Activated B cell treated with CpG ODN at 0.5 μM for 24 hours (primary cell): ENCODE data around the gene RDM1. TPM values are rescaled to one million over a fixed set of nuclear protein-coding genes. Genes with fewer than 3 reads are reported as not detected.

Experiments used
- ATAC-seq: fragments of 200-7000 bp; cut with Tn5 transposase; one replicate; pipeline ENCODE4 v1.10.0; 2021; ENCODE audit warnings: low read depth, mild to moderate bottlenecking, moderate library complexity
- CTCF ChIA-PET: fragments of 350-600 bp; sonication (Branson Sonifier 250); formaldehyde crosslinking; loops from one replicate; lab custom pipeline; 2021; ENCODE audit warnings: antibody characterized with exemption; lab: Charles Lee
- POLR2A ChIA-PET: fragments of 350-600 bp; sonication (Branson Sonifier 250); formaldehyde crosslinking; loops from one replicate; lab custom pipeline; 2021; ENCODE audit warnings: antibody characterized with exemption; lab: Charles Lee
- DNase-seq: peaks from one replicate; pipeline ENCODE4 v3.0.0; 2022
- H3K27ac Mint-ChIP-seq: one replicate; pipeline ENCODE4 v1.8.0; 2020; ENCODE audit warnings: mixed read lengths
- H3K27me3 Mint-ChIP-seq: one replicate; pipeline ENCODE4 v1.8.0; 2021; ENCODE audit warnings: mixed read lengths
- H3K36me3 Mint-ChIP-seq: one replicate; pipeline ENCODE4 v1.8.0; 2021; ENCODE audit warnings: low read depth, mixed read lengths
- H3K4me1 Mint-ChIP-seq: one replicate; pipeline ENCODE4 v1.8.0; 2021; ENCODE audit warnings: mixed read lengths
- H3K4me3 Mint-ChIP-seq: one replicate; pipeline ENCODE4 v1.8.0; 2020; ENCODE audit warnings: mild to moderate bottlenecking, mixed read lengths
- H3K9me3 Mint-ChIP-seq: one replicate; pipeline ENCODE4 v1.8.0; 2020; ENCODE audit warnings: mixed read lengths
- intact Hi-C: fragments of 100-400 bp; cut with micrococcal nuclease; formaldehyde crosslinking; loops from one replicate; pipeline ENCODE4 v1.15.1; 2024
- total RNA-seq: library from RNA; stranded (reverse); gene quantifications from 2 replicates; pipeline ENCODE4 v1.2.3, GENCODE V29; 2022
- TF ChIP-seq, protein P1 (sequence below): fragments of 200-600 bp; IDR thresholded peaks from one replicate; pipeline ENCODE4 v1.8.0; 2022; ENCODE audit warnings: antibody characterized with exemption, mild to moderate bottlenecking

RDM1 gene
- total RNA-seq, 1 donor from 2014 or later = not detected

DNA sequence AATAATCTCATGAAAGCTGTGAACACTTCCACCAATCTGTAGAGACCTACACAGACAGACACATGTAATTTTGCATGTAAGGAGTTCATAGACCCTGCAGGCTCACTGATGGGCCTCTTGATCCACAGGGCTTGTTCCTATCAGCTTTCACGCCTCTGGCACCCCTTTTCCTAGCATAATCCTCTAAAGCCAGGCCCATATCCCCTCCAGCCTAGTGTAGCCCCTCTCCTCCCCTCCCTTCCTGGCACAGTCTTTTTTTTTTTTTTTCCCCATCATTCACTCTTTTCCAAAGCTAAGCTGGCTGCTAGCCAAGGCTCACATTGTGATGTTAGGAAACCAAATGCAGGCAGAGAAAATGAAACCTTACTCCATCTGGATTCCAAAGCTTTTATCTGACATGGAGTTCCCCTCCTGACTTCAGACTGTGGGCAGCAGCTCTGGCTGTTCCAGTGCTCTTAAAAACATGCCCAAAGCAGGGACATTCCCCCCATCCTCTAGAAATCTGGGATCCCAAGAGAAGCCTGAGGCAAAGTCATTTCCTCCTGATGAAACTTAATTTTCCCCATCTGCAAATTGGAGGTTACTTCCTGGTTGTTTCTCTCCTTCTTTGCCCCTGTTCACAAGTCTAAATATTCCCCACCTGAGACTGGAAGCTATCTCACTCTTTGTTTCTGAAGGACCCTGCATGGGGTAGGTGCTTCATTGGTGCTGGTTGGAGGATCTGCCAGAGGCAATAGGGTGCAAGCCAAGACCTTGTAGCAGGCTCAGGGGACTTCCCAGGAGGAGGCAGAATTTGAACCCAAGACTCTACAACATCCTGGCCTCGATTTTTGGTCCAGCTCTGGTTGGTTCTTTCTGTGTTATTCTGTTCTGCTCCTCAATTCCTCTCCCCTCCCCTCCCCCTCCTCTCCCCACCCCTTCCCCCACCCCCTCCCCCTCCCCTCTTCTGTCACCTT lies 40.5 kb downstream of the RDM1 start:
- TF ChIP-seq, protein P1, sequence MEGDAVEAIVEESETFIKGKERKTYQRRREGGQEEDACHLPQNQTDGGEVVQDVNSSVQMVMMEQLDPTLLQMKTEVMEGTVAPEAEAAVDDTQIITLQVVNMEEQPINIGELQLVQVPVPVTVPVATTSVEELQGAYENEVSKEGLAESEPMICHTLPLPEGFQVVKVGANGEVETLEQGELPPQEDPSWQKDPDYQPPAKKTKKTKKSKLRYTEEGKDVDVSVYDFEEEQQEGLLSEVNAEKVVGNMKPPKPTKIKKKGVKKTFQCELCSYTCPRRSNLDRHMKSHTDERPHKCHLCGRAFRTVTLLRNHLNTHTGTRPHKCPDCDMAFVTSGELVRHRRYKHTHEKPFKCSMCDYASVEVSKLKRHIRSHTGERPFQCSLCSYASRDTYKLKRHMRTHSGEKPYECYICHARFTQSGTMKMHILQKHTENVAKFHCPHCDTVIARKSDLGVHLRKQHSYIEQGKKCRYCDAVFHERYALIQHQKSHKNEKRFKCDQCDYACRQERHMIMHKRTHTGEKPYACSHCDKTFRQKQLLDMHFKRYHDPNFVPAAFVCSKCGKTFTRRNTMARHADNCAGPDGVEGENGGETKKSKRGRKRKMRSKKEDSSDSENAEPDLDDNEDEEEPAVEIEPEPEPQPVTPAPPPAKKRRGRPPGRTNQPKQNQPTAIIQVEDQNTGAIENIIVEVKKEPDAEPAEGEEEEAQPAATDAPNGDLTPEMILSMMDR = no peak
- Mint-ChIP-seq H3K27me3 (no peaks in the 10 kb centered on the region), H3K36me3 (no peaks in the 10 kb centered on the region), H3K4me1 (peaks cover 1% of the 10 kb centered on the region), H3K27ac (no peak overlapping the region), H3K4me3 (no peak overlapping the region), H3K9me3 (no peaks in the 10 kb centered on the region)
- intact Hi-C loops = no loop called here
- ChIA-PET POLR2A (interaction anchor here (0.7 kb wide), 1 partner anchor 1165 kb away, joined by 3 read pairs; no protein-coding TSS in a partner anchor), CTCF (no interaction called here)
- ATAC-seq = no peak
- no peak for DNase-seq

DNA sequence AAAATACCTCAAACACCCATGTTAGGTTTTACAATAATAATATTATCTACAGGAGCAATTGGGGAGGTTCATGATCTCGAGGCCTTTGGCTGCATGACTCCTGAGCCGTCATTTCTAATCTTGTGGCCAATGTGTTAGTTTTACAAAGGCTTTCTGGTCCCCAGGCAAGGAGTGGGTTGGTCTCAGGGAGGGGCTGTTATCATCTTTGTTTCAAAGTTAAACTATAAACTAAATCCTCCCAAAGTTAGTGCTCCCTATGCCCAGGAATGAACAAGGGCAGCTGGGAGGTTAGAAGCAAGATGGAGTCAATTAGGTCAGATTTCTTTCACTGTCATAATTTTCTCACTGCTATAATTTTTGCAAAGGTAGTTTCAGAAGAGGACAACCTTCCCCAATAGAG lies 41.3 kb downstream of the RDM1 start:
- ChIA-PET POLR2A (no interaction called here), CTCF (no interaction called here)
- TF ChIP-seq, protein P1 = no peak
- H3K9me3 Mint-ChIP-seq = no peaks in the 10 kb centered on the region
- H3K27me3 Mint-ChIP-seq = no peaks in the 10 kb centered on the region
- intact Hi-C loops = no loop called here
- no peak overlapping the region for H3K27ac Mint-ChIP-seq
- no peak overlapping the region for H3K4me3 Mint-ChIP-seq
- peaks cover 1% of the 10 kb centered on the region for H3K4me1 Mint-ChIP-seq
- no peaks in the 10 kb centered on the region for H3K36me3 Mint-ChIP-seq
- DNase-seq = no peak
- ATAC-seq = no peak

DNA sequence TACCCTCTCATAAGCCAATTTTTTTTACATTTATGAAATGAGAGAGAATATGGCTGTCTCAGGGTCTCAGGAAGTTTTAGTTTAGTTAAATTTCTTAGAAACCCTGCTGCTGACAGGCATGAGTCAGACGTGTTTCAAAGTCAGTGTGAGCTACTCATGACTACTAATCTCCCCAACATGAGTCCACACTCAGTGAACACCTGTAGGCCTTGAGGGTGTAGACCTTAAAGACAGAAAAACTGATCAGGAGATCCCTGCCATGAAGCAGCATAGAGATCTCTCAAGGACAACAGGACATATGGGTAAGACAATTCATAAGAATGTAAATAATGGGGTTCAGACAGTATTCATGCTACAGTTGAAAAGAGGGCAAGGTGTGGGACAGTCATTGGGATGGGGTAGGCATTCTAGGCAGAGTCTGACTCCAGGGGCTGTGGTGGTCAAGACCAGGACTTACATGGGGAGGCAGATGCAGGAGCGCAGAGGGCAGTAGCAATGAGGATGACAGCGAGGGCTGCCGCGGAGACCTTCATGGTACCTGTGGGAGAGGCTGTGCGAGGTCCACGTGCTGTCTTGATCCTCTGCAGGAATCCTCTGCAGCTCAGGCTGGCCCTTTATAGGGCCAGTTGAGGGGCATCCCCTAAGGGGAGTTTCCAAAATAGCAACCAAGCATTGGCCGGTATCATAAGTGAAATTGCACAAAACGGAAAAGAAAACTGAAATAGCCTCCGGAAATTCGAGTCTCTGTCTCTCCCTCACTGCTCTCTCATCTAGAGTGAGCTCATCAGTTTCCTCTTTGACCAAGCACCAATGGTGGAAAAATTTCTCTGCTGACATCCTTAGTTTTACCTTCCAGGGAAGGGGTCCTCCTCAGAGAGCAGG lies 50.6 kb downstream of the RDM1 start, which contains the start of gene CCL5:
CCL5 (minus strand) TSS at position 588 of the 882 bp plus-strand sequence.
- TF ChIP-seq, protein P1 = no peak
- peak; percentile 19 for DNase-seq
- H3K36me3 Mint-ChIP-seq = no peaks in the 10 kb centered on the region
- intact Hi-C loops = no loop called here
- no peaks in the 10 kb centered on the region for H3K9me3 Mint-ChIP-seq
- ChIA-PET POLR2A (interaction anchor here (0.6 to 1.5 kb wide), 3 partner anchors 9 to 71 kb away, joined by 3 to 9 read pairs (median 3); partner anchors contain the start of gene TAF15), CTCF (interaction anchor here (1.0 kb wide), 1 partner anchor 269 kb away, joined by 3 read pairs; no protein-coding TSS in a partner anchor)
- peak within 1 kb of the TSS; percentile 62 for H3K27ac Mint-ChIP-seq
- peak within 1 kb of the TSS; percentile 76 for H3K4me3 Mint-ChIP-seq
- ATAC-seq = peak; percentile 89
- H3K27me3 Mint-ChIP-seq = no peaks in the 10 kb centered on the region
- H3K4me1 Mint-ChIP-seq = peaks cover 34% of the 10 kb centered on the region

DNA sequence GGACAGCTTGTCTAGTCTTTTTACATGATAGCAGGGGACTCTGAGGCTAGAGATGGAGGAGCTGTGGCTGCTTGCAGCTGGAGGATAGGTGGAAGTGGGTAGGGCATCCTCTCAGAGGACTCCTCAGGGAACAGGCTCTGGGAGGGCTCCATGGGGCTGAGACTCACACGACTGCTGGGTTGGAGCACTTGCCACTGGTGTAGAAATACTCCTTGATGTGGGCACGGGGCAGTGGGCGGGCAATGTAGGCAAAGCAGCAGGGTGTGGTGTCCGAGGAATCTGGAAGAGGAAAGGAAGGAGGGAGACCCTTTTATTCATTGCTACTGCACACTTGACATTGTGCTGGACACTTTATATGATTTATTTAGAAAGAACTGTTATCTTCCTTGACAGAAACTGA lies 52.2 kb downstream of the RDM1 start:
- Mint-ChIP-seq H3K4me3 (no peak overlapping the region), H3K9me3 (no peaks in the 10 kb centered on the region), H3K36me3 (no peaks in the 10 kb centered on the region), H3K27me3 (no peaks in the 10 kb centered on the region), H3K4me1 (peaks cover 34% of the 10 kb centered on the region), H3K27ac (no peak overlapping the region)
- intact Hi-C loops = no loop called here
- TF ChIP-seq, protein P1 = no peak
- DNase-seq = no peak
- ChIA-PET CTCF (no interaction called here), POLR2A (no interaction called here)
- no peak for ATAC-seq
